ENCODE measurements around the gene PAX6.
"Not testable (repeated sequence)": the region's sequence is repeated elsewhere in the genome, so short reads cannot be mapped to it uniquely, and the experiment has no call there.

The PAX6 gene

DNA sequence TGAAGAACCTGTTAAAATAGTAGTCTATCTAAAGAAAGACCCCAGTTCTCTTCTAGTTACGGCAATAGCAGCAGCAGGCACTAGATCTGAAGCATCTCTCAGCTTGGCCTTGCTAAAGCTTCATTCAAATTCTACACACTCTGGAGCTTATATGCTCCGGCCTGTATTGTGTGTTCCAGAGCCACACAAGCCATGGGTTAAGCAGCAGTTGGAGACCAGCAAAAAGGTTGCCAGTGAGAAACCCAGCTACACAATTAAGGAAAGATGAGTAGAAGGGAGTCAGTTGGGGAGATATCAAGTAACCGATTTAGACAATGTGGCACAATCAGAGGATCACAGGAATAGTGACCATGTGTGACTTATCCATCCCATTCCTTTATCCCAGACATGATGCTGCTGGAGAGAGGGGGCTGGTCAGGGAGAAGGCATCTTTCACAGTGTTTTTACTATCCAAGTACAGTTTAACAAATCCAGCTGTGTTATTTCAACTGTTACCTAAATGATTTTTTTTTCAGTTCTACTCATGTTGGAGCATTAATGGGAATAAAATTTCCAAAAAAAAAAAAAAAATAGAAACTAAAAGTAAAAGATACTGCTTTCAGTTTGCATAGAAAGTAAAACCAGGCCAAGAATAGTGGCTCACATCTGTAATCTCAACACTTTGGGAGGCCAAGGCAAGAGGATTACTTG, 41.0 kb downstream of the PAX6 start:
- DNase-seq (ENCODE audit: low read depth in 1 of 2, low spot score in 1 of 2), result no peak

DNA sequence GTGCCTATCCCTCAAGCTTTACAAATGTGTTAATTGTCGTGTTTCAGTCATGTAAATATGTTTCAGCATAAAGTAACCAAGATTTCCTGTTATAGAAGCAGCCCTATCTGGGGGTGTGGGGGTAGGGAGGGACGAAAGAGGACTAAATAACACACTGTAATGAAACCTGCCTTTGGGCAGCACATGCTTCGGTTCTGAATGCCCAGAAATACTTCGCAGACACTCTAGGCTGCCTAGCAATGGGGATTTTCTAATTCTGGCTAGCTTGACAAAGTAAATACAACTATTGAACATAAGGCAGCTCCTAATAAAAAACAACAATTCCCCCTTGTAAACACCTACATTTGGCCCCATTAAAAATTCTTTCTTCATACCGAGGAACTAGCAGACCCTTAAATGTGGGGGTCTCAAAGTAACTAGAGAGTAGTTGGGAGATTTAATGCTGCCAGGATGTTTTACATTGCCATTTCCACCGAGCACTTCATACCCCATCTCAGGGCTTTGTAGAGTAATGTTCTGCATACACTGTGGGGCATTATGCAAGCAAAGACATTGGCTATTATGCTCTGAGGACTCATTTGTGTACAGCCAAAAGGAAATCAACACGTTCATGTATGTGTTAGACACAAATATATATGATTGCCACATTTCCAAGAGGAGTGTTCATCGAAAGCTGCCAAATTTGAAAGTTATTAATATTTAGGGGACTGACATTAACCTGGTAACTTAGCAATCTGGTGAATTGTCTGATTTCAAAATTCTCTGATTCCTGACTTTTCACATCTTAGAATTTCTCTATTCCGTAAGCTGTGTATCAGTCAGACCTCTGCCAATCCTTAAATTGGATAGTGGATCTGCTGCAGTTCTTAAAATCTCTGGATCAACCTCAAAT, 42.1 kb downstream of the PAX6 start:
- DNase-seq (ENCODE audit: low read depth in 1 of 2, low spot score in 1 of 2), result no peak

- DNase-seq (ENCODE audit: low read depth in 1 of 2, low spot score in 1 of 2), result no peak
Observed at GRCh38 chr11:31767685-31768084, 43.4 kb downstream of the PAX6 start.

GRCh38 chr11:31767066-31767465, 44.1 kb downstream of the PAX6 start:
- no peak for DNase-seq (ENCODE audit: low read depth in 1 of 2, low spot score in 1 of 2)

DNA sequence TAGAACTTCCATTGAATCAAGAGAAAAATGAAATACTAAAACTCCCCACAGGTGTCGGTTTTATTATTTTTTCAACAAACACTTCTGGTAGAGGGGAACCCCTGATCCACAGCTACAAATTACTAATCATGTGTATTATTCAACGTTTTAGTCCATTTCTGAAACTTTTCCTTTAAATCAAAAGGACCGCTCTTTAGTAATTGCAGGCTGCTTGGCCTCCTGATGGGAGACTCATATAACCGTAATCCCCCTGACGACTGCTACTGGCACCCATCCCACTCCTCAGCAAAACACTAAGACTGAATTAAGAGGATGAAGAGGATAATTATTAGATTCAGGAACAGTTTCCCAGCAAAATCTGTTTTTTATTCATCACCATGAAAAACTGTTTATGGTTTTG, 46.4 kb downstream of the PAX6 start:
- no peak for DNase-seq (ENCODE audit: low read depth in 1 of 2, low spot score in 1 of 2)

DNA sequence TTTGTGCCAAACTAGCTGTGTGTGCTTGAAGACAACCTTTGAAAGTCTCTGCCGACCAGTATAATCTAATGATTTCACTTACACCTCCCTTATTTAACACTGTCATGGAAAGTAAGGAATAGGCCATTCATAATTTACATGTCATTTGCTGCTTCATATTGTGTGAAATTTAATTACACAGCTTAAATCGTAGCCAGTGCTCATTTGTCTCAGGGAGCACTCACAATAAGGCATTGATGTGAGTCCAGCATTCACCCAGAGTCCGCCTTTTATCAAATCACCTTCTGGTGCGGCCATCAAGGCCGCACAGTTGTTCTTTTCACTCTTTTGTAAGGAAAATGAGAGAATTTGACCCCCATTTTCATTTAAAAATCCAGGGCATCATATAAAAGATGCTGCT, 46.9 kb downstream of the PAX6 start:
- DNase-seq (ENCODE audit: low read depth in 1 of 2, low spot score in 1 of 2), result no peak

GRCh38 chr11:31763296-31763695, 47.8 kb downstream of the PAX6 start:
- no peak for DNase-seq (ENCODE audit: low read depth in 1 of 2, low spot score in 1 of 2)

DNA sequence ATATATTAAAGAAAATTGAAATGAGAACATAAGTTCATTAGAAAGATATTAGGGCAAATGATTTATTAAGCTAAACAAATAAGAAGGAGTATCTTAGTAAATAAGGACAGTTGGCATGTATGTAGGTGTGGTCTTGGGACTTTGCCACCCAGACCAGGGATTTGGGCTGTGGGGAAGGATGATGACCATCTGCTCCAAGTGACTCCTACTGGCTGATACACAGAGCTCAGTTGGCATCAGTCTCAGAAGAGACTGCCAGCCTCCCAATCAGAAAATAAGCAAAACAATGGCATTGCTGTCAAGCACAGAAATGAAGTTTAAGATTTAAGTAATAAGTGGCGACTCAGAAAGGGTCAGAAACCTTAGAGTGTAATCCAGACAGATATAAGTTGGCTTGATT, 49.5 kb downstream of the PAX6 start:
- no peak for DNase-seq (ENCODE audit: low read depth in 1 of 2, low spot score in 1 of 2)

DNA sequence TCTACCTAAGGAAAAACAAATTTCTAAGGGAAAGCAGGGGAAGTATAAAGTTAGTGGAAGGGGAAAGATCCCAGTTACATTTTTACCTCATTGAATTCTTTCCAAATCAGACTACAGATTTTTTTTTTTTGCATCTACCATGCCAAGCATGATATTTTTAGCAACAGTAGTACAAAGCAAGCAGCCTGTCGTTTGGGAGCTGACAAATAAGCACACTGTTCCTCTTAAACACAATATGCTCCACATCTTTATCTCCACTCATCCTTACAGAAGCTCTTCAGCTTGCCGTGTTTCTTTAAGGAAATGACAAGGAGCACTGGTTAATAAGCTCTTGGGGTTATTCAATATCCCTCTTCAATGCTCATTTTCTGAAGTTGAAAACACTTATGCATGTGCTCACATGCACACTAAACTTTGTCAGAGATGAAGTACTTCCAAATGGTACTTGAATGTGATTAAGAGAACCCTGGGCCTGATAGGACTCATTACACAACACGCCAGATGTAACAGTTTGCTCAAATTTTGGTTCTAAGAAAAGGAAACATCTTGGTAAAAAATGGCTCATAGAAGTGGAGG, 53.8 kb downstream of the PAX6 start:
- DNase-seq (ENCODE audit: low read depth in 1 of 2, low spot score in 1 of 2), result no peak

- DNase-seq (ENCODE audit: low read depth in 1 of 2, low spot score in 1 of 2), result no peak
Observed at GRCh38 chr11:31747581-31747980, 63.5 kb downstream of the PAX6 start.

- DNase-seq (ENCODE audit: low read depth in 1 of 2, low spot score in 1 of 2), result not testable (repeated sequence)
Observed at GRCh38 chr11:31740731-31741368, 70.3 kb downstream of the PAX6 start.

- no peak for DNase-seq (ENCODE audit: low read depth in 1 of 2, low spot score in 1 of 2)
Observed at GRCh38 chr11:31740131-31740530, 71.0 kb downstream of the PAX6 start.

Measured in stimulated activated CD4-positive, alpha-beta T cell treated with anti-CD3 and anti-CD28 coated beads, Interleukin-15, amount 100 ng/mL, for 1 hour (primary cell).